ENCODE data around the gene TRAK2. TPM values are rescaled to one million over a fixed set of nuclear protein-coding genes. Genes with fewer than 3 reads are reported as not detected.

Gene TRAK2
- total and polyA plus RNA-seq, 2 donors (not counting 3 experiments of a cell fraction or from before 2014, with no cell fraction given), result 9.7 to 35.7 TPM

- Histone ChIP-seq H3K27ac (ENCODE audit: insufficient read depth, low read depth, low read length) (peak overlapping the region; percentile 62), H3K4me2 (ENCODE audit: insufficient read depth, low read length) (peak overlapping the region; percentile 86), H3K4me3 (replicated peaks in 1 of 3; ENCODE audit: insufficient read depth in 1 of 3, low read depth in 1 of 3, low read length in 3 of 3) (peak overlapping the region; percentile 86 to 91 (median 90)), H3K9me3 (replicated peaks; ENCODE audit: control insufficient read depth, insufficient read depth, low read length) (no peaks in the 10 kb centered on the region), H2AFZ (ENCODE audit: low read depth, low read length) (peak overlapping the region; percentile 88), H3K9me1 (replicated peaks; ENCODE audit: control insufficient read depth, extremely low read depth, insufficient read depth, low read length) (no peaks in the 10 kb centered on the region), H4K20me1 (replicated peaks; ENCODE audit: control insufficient read depth, extremely low read depth, insufficient read depth, low read length) (no peaks in the 10 kb centered on the region), H3K27me3 (ENCODE audit: control insufficient read depth in 2 of 2, insufficient read depth in 2 of 2, low read length in 2 of 2) (no peaks in the 10 kb centered on the region), H3K9ac (replicated peaks; ENCODE audit: extremely low read depth, insufficient read depth, low read length) (peak overlapping the region; percentile 71), H3K79me2 (ENCODE audit: control insufficient read depth, insufficient read depth, low read length) (peaks cover 17% of the 10 kb centered on the region), H3K4me1 (ENCODE audit: control insufficient read depth, extremely low read depth, insufficient read depth, low read length) (peaks cover 7% of the 10 kb centered on the region), H3K36me3 (ENCODE audit: control insufficient read depth in 2 of 2, extremely low read depth in 1 of 2, insufficient read depth in 2 of 2, low read length in 2 of 2) (no peaks in the 10 kb centered on the region)
- CTCF ChIA-PET, result interaction anchor here (0.6 to 2.7 kb wide), 18 partner anchors 11 to 727 kb away, joined by 3 to 21 read pairs (median 4); partner anchors contain the start of gene CASP10
- DNase-seq (ENCODE audit: low read depth, low spot score) (no peak), FAIRE-seq (no peak)
- intact Hi-C loops (cut with micrococcal nuclease) (loop anchor here (1.0 to 5.0 kb wide), 11 partner anchors 19 to 330 kb away; partner anchors contain the start of genes ALS2, MPP4 and TMEM237), dilution Hi-C loops (cut with MboI; ENCODE audit: extremely low pct_ligation_motif_present, low sequenced_read_pairs) (no loop called here)
- BruUV-seq (replicated peaks), result TSS peak; percentile 48
- TF ChIP-seq MAX (IDR thresholded peaks at IDR 0.05; ENCODE audit: insufficient read depth, insufficient read length), result no peak
- TF ChIP-seq FOS (IDR thresholded peaks at IDR 0.05; ENCODE audit: borderline replicate concordance, insufficient read depth, low read length), result no peak
- no peak for TF ChIP-seq MYC (IDR thresholded peaks at IDR 0.05; ENCODE audit: low read depth, low read length)
- no peak for TF ChIP-seq EZH2 (IDR thresholded peaks at IDR 0.05; ENCODE audit: borderline replicate concordance, low read depth, low read length, severe bottlenecking)
- TF ChIP-seq GATA2 (IDR thresholded peaks at IDR 0.05; ENCODE audit: insufficient read depth, insufficient read length, low read depth, low read length), result no peak
- no peak for TF ChIP-seq POLR2A (IDR thresholded peaks at IDR 0.05; ENCODE audit: low read depth, low read length)
- TF ChIP-seq JUN (IDR thresholded peaks at IDR 0.05; ENCODE audit: borderline replicate concordance, insufficient read depth, insufficient read length, low read depth), result no peak
- TF ChIP-seq POLR2AphosphoS5 (IDR thresholded peaks at IDR 0.05; ENCODE audit: insufficient read depth, low read depth, low read length), result no peak
- no peak for TF ChIP-seq CTCF (IDR thresholded peaks at IDR 0.05; ENCODE audit: extremely low read depth in 1 of 2, insufficient read depth in 1 of 2, low read depth in 1 of 2, low read length in 2 of 2)
- POLR2A ChIA-PET, result interaction anchor here (1.0 kb wide), 1 partner anchor 231 kb away, joined by 3 read pairs; no protein-coding TSS in a partner anchor
These were observed 335 bp downstream of the TRAK2 start for GRCh38 chr2:201450954-201451291.

Measured in endothelial cell of umbilical vein (primary cell).